Esophagus muscularis mucosa (tissue), 4 donors: ENCODE measurements around the gene TLE4. TPM values are rescaled to one million over a fixed set of nuclear protein-coding genes. Genes with fewer than 3 reads are reported as not detected.

Source experiments
- DNase-seq: peaks from one replicate; pipeline ENCODE4 v3.0.0-alpha.2; 2017; ENCODE audit errors: extremely low spot score
- H3K27ac ChIP-seq, 4 donors: fragments of 200-600 bp; sonication (generic); replicated peaks in 1 of 4; 1 replicate in 3 of 4; 2 replicates in 1 of 4; pipeline ENCODE4 v1.5.1; 2016 to 2019; ENCODE audit warnings: mild to moderate bottlenecking in 1 of 4
- H3K27me3 ChIP-seq, 4 donors: fragments of 200-600 bp; sonication (generic); one replicate each; pipeline versions ENCODE4 v1.5.1 to v1.6.0; 2016 to 2019
- H3K36me3 ChIP-seq, 4 donors: fragments of 200-600 bp; sonication (generic); one replicate each; pipeline ENCODE4 v1.5.1; 2016 to 2019
- H3K4me1 ChIP-seq, 4 donors: fragments of 200-600 bp; sonication (generic); one replicate each; pipeline ENCODE4 v1.5.1; 2016 to 2019
- H3K4me3 ChIP-seq, 4 donors: fragments of 200-600 bp; sonication (generic); 1 replicate in 2 of 4; 2 replicates in 2 of 4; pipeline ENCODE4 v1.5.1; 2016 to 2019; ENCODE audit warnings: mild to moderate bottlenecking in 4 of 4, moderate library complexity in 1 of 4
- H3K9me3 ChIP-seq, 4 donors: fragments of 200-600 bp; sonication (generic); 1 replicate in 3 of 4; 2 replicates in 1 of 4; pipeline ENCODE4 v1.5.1; 2016 to 2019
- EP300 ChIP-seq: sonication (generic); formaldehyde crosslinking; IDR thresholded peaks from one replicate; pipeline ENCODE4 v1.6.1; 2017; ENCODE audit warnings: antibody characterized with exemption
- POLR2A ChIP-seq: fragments of 450-650 bp; IDR thresholded peaks from one replicate; pipeline ENCODE4 v1.6.1; 2017; ENCODE audit warnings: antibody characterized with exemption, moderate library complexity, mild to moderate bottlenecking, low read depth
- POLR2AphosphoS5 ChIP-seq, 2 donors: sonication (generic); formaldehyde crosslinking; IDR thresholded peaks; one replicate each; pipeline ENCODE4 v1.6.1; 2017; ENCODE audit warnings: antibody characterized with exemption in 2 of 2
- WGBS: methylation state at CpG from one replicate; pipeline ENCODE4 v1.1.5; 2018; 5-methylcytosine and 5-hydroxymethylcytosine counted together
- intact Hi-C: fragments of 100-400 bp; cut with DNase I; formaldehyde crosslinking; loops from one replicate; pipeline ENCODE4 v1.15.1; 2023
- total RNA-seq, 4 donors: library from RNA; depleted of rRNA; stranded (reverse); fragments of >200 nt; gene quantifications; one replicate each; pipeline versions ENCODE4 v1.1.0 to v1.2.1, GENCODE V29; 2016
- TF ChIP-seq, protein P1 (sequence below), 3 experiments: fragments of 200-600 bp in 2 of 3; fragments of 450-650 bp in 1 of 3; sonication (generic) in 2 of 3; IDR thresholded peaks; one replicate each; pipeline ENCODE4 v1.5.1; 2017 to 2019; ENCODE audit warnings: antibody characterized with exemption in 3 of 3, mild to moderate bottlenecking in 2 of 3, moderate library complexity in 1 of 3

Gene TLE4
- total RNA-seq, 4 donors from 2014 or later: 30.0 to 36.1 (median 34.3) TPM

- H3K36me3 ChIP-seq: no peaks in the 10 kb centered on the region
- H3K4me1 ChIP-seq: peaks cover 16 to 32% (median 30%) of the 10 kb centered on the region in 4 donors
- intact Hi-C loops: no loop called here
- TF ChIP-seq POLR2AphosphoS5 (IDR thresholded peaks at IDR 0.05) (no peak), POLR2A (no peak), EP300 (no peak)
- TF ChIP-seq, protein P1, sequence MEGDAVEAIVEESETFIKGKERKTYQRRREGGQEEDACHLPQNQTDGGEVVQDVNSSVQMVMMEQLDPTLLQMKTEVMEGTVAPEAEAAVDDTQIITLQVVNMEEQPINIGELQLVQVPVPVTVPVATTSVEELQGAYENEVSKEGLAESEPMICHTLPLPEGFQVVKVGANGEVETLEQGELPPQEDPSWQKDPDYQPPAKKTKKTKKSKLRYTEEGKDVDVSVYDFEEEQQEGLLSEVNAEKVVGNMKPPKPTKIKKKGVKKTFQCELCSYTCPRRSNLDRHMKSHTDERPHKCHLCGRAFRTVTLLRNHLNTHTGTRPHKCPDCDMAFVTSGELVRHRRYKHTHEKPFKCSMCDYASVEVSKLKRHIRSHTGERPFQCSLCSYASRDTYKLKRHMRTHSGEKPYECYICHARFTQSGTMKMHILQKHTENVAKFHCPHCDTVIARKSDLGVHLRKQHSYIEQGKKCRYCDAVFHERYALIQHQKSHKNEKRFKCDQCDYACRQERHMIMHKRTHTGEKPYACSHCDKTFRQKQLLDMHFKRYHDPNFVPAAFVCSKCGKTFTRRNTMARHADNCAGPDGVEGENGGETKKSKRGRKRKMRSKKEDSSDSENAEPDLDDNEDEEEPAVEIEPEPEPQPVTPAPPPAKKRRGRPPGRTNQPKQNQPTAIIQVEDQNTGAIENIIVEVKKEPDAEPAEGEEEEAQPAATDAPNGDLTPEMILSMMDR (IDR thresholded peaks at IDR 0.05): no peak
- no peak overlapping the region for H3K4me3 ChIP-seq
- no peaks in the 10 kb centered on the region for H3K9me3 ChIP-seq
- no peaks in the 10 kb centered on the region for H3K27me3 ChIP-seq
- H3K27ac ChIP-seq: no peak overlapping the region
- DNase-seq: no peak
Measured at GRCh38 chr9:79619930-79620329, 48.2 kb downstream of the TLE4 start.

- Histone ChIP-seq H3K36me3 (no peaks in the 10 kb centered on the region), H3K27ac (no peak overlapping the region), H3K4me1 (peaks cover 10 to 11% (median 11%) of the 10 kb centered on the region in 4 donors), H3K9me3 (no peaks in the 10 kb centered on the region), H3K27me3 (no peaks in the 10 kb centered on the region), H3K4me3 (no peak overlapping the region)
- TF ChIP-seq POLR2AphosphoS5 (IDR thresholded peaks at IDR 0.05) (no peak), EP300 (no peak), POLR2A (no peak)
- TF ChIP-seq, protein P1 (IDR thresholded peaks at IDR 0.05): no peak
- no peak for DNase-seq
- intact Hi-C loops: no loop called here
Measured at GRCh38 chr9:79621916-79622575, 50.3 kb downstream of the TLE4 start.

DNA sequence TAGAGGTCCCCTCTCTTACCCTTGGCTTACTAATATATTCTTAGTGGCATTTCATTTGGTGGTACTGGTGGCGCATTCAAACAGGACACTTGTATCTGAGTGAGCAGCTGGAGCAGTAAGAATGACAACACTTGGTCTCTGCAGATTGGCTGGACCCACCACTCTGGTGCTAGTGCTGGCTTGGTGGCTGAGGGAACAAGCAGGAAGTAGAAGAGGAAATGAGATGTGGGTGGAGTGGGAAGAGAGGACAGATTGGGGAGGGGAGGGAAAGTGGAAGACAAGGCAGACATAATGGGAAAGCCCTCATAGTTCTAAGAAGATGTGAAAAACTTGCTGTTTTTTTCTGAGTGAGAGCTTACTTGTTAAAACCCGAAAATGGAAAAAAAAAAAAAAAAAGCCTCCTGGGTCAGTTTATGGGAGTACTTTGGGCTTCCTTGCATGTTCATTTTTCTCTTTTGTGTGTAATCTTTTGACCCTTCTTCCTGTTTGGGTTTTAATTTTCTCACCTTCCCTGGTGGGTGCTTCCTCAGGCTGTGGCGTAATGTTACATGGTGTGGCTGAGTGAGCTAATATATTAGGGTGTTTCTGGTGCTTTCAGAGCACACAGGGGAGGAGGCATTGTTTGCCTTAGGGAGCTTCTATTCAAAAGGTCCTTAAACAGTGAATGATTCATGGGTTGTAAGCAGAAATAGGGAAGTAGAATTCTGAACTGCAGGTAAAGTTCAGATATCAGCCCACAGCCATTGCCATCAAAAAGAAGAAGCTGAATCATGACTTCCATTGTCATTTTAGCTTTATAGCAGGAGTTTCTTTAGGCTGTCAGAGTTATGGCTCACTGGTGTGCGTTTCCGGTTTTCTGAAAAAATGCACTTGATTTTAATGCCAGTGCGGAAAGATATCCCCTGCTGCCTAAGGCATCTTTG, 52.3 kb downstream of the TLE4 start:
- H3K36me3 ChIP-seq: no peaks in the 10 kb centered on the region
- no peaks in the 10 kb centered on the region for H3K9me3 ChIP-seq
- H3K4me3 ChIP-seq: no peak overlapping the region
- peaks cover 0 to 3% (median 0%) of the 10 kb centered on the region in 4 donors for H3K4me1 ChIP-seq
- DNase-seq: no peak
- H3K27me3 ChIP-seq: no peaks in the 10 kb centered on the region
- intact Hi-C loops: no loop called here
- 71% methylated on average over 6 of the region's 6 CpGs for WGBS
- H3K27ac ChIP-seq: no peak overlapping the region
- TF ChIP-seq POLR2AphosphoS5 (IDR thresholded peaks at IDR 0.05): no peak
- TF ChIP-seq POLR2A: no peak
- no peak for TF ChIP-seq EP300
- TF ChIP-seq, protein P1 (IDR thresholded peaks at IDR 0.05): no peak

DNA sequence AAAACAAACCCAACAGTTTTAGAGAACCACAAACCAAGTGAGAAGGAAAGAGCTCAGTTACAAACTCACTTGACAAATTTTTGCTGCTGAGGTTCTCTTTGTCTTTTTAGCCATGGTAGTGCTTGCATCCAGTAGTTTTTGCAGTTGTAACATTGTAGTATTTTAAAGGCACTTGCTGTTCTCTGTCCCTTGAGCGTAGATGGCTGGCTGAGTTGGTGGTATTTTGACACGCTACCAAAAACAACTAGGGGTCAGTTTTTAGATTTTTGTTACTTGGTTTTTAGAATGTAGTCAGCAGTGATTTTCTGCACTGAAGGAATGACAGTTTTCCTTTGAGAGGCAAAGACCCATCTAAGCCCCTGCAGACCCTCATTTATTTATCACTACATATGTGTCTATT, 58.0 kb downstream of the TLE4 start:
- Histone ChIP-seq H3K27ac (no peak overlapping the region), H3K27me3 (no peaks in the 10 kb centered on the region), H3K4me1 (no peaks in the 10 kb centered on the region), H3K9me3 (no peaks in the 10 kb centered on the region), H3K36me3 (peaks cover 0 to 4% (median 0%) of the 10 kb centered on the region in 4 donors), H3K4me3 (no peak overlapping the region)
- WGBS: 100% methylated on average over 2 of the region's 2 CpGs
- intact Hi-C loops: no loop called here
- DNase-seq: no peak
- TF ChIP-seq POLR2A: no peak
- TF ChIP-seq POLR2AphosphoS5 (IDR thresholded peaks at IDR 0.05): no peak
- TF ChIP-seq, protein P1 (IDR thresholded peaks at IDR 0.05): no peak
- TF ChIP-seq EP300: no peak
